MM.1S (cell line): ENCODE results near the gene SNTB2.

Source experiments
- DNase-seq: peaks from one replicate; pipeline ENCODE4 v3.0.0-alpha.2; 2015
- H2AFZ ChIP-seq: fragments of 300-600 bp; sonication (generic); 2 replicates; pipeline ENCODE4 v1.6.0; 2016; ENCODE audit warnings: antibody characterized with exemption, low read length
- H3F3A ChIP-seq: fragments of 300-600 bp; sonication (generic); 2 replicates; pipeline ENCODE4 v1.6.1; 2016; ENCODE audit warnings: mild to moderate bottlenecking, antibody characterized with exemption, low read length, moderate library complexity, mixed read lengths; ENCODE audit not compliant: insufficient read depth
- H3K27ac ChIP-seq: fragments of 300-600 bp; sonication (generic); 2 replicates; pipeline ENCODE4 v1.5.1; 2016; ENCODE audit warnings: mild to moderate bottlenecking, low read length
- H3K27me3 ChIP-seq: fragments of 300-600 bp; sonication (generic); replicated peaks from 2 replicates; pipeline ENCODE4 v1.6.0; 2016; ENCODE audit warnings: low read length; ENCODE audit not compliant: insufficient read depth
- H3K36me3 ChIP-seq: fragments of 300-600 bp; sonication (generic); replicated peaks from 2 replicates; pipeline ENCODE4 v1.6.1; 2016; ENCODE audit warnings: mild to moderate bottlenecking, low read length, mixed read lengths; ENCODE audit not compliant: insufficient read depth
- H3K4me1 ChIP-seq: fragments of 300-600 bp; sonication (generic); 2 replicates; pipeline ENCODE4 v1.6.1; 2016; ENCODE audit warnings: low read length, mixed read lengths
- H3K4me2 ChIP-seq: fragments of 300-600 bp; sonication (generic); 2 replicates; pipeline ENCODE4 v1.6.0; 2016; ENCODE audit warnings: low read depth, low read length
- H3K4me3 ChIP-seq: fragments of 300-600 bp; sonication (generic); 2 replicates; pipeline ENCODE4 v1.5.1; 2016; ENCODE audit warnings: low read length, mixed read lengths
- H3K79me2 ChIP-seq: fragments of 300-600 bp; sonication (generic); 2 replicates; pipeline ENCODE4 v1.6.1; 2016; ENCODE audit warnings: mixed run types, low read length, mixed read lengths
- H3K9ac ChIP-seq: fragments of 300-600 bp; sonication (generic); 2 replicates; pipeline ENCODE4 v1.6.1; 2016; ENCODE audit warnings: low read length, mixed read lengths
- H3K9me2 ChIP-seq: fragments of 300-600 bp; sonication (generic); replicated peaks from 2 replicates; pipeline ENCODE4 v1.6.1; 2016; ENCODE audit warnings: mild to moderate bottlenecking, low read length, mixed read lengths; ENCODE audit not compliant: insufficient read depth
- H3K9me3 ChIP-seq: fragments of 300-600 bp; sonication (generic); replicated peaks from 2 replicates; pipeline ENCODE4 v1.6.1; 2016; ENCODE audit warnings: mild to moderate bottlenecking, low read length, mixed read lengths; ENCODE audit not compliant: insufficient read depth
- H4K20me1 ChIP-seq: fragments of 300-600 bp; sonication (generic); 2 replicates; pipeline ENCODE4 v1.6.1; 2016; ENCODE audit warnings: mild to moderate bottlenecking, low read length, moderate library complexity, mixed read lengths; ENCODE audit not compliant: insufficient read depth
- EZH2 ChIP-seq: fragments of 300-600 bp; sonication (generic); optimal IDR thresholded peaks from 2 replicates; pipeline ENCODE3; 2017; ENCODE audit warnings: low read depth, mild to moderate bottlenecking, antibody characterized with exemption, low read length, mixed read lengths
- EZH2phosphoT487 ChIP-seq: fragments of 300-600 bp; sonication (generic); IDR thresholded peaks from 2 replicates; pipeline ENCODE4 v1.6.1; 2018; ENCODE audit warnings: antibody characterized with exemption, low read length
- TF ChIP-seq, protein P1 (sequence below): fragments of 300-600 bp; sonication (generic); IDR thresholded peaks from 2 replicates; pipeline ENCODE4 v1.5.1; 2016; ENCODE audit warnings: antibody characterized with exemption, low read length, mixed read lengths

The SNTB2 gene

DNA sequence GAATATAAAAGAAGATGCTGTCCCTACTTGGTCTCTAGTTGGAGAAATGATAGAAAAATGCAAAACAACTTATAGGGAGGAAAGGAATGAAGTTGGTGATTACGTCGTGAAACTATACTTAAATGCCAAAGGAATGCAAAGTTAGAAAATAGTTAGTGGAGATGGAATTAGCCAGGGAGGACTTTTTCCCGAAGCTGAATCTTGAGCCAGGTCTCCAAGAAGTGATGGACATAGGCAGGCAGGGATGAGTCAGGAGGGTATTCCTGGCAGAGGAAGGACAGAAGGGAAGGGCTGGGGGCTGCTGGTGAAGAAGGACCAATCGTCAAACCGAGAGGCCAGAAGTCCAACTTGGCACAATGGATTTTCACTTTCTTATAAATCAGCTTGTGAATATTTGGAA, 1.8 kb downstream of the SNTB2 start:
- Histone ChIP-seq H3K36me3 (no peaks in the 10 kb centered on the region), H3K4me2 (peak overlapping the region; percentile 67), H2AFZ (no peak overlapping the region), H3K27ac (no peak overlapping the region), H4K20me1 (no peaks in the 10 kb centered on the region), H3K9me2 (no peaks in the 10 kb centered on the region), H3K9me3 (no peaks in the 10 kb centered on the region), H3K9ac (peak overlapping the region; percentile 78; the same call in 1 of the 2 replicates), H3K79me2 (peaks cover 47% of the 10 kb centered on the region), H3K27me3 (no peaks in the 10 kb centered on the region), H3F3A (peaks cover 21% of the 10 kb centered on the region), H3K4me1 (peaks cover 24% of the 10 kb centered on the region), H3K4me3 (peak overlapping the region; percentile 89)
- TF ChIP-seq EZH2phosphoT487: no peak
- TF ChIP-seq, protein P1, sequence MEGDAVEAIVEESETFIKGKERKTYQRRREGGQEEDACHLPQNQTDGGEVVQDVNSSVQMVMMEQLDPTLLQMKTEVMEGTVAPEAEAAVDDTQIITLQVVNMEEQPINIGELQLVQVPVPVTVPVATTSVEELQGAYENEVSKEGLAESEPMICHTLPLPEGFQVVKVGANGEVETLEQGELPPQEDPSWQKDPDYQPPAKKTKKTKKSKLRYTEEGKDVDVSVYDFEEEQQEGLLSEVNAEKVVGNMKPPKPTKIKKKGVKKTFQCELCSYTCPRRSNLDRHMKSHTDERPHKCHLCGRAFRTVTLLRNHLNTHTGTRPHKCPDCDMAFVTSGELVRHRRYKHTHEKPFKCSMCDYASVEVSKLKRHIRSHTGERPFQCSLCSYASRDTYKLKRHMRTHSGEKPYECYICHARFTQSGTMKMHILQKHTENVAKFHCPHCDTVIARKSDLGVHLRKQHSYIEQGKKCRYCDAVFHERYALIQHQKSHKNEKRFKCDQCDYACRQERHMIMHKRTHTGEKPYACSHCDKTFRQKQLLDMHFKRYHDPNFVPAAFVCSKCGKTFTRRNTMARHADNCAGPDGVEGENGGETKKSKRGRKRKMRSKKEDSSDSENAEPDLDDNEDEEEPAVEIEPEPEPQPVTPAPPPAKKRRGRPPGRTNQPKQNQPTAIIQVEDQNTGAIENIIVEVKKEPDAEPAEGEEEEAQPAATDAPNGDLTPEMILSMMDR: no peak
- no peak for TF ChIP-seq EZH2
- DNase-seq: no peak

DNA sequence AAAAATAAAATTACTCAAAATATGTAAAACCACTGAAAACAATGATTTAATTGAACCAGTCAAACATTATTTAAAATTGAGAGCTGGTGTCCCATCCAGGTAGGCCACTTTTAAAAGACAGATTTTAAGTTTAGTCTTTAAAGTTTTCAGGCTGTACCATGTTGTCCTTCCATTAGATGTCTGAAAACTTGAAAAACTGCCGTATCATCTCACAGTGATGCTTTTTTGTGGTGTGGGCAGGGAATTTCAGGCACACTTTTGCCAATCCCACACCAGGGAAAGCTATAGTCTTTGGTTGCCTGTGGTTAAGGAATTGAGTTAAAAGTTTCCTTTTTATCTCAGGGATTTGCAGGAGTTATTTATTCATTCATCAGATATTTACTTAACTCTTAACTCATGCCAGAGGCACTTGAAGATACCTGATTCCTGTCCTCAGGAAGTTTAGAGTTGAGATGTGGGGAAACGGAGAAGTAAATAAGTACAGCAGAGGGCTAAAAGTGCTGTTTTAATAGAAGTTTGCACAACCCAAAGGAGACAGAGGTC, 3.2 kb downstream of the SNTB2 start:
- H3K4me3 ChIP-seq: no peak overlapping the region
- no peak overlapping the region for H2AFZ ChIP-seq
- no peaks in the 10 kb centered on the region for H3K36me3 ChIP-seq
- no peaks in the 10 kb centered on the region for H3K9me2 ChIP-seq
- no peak overlapping the region for H3K4me2 ChIP-seq
- H3K4me1 ChIP-seq: peaks cover 24% of the 10 kb centered on the region
- peaks cover 21% of the 10 kb centered on the region for H3F3A ChIP-seq
- peaks cover 58% of the 10 kb centered on the region for H3K79me2 ChIP-seq
- H3K9me3 ChIP-seq: no peaks in the 10 kb centered on the region
- H3K27me3 ChIP-seq: no peaks in the 10 kb centered on the region
- no peak for DNase-seq
- no peak overlapping the region for H3K27ac ChIP-seq
- H4K20me1 ChIP-seq: no peaks in the 10 kb centered on the region
- TF ChIP-seq, protein P1: no peak
- TF ChIP-seq EZH2phosphoT487: no peak
- TF ChIP-seq EZH2: no peak
- H3K9ac ChIP-seq: no peak overlapping the region

DNA sequence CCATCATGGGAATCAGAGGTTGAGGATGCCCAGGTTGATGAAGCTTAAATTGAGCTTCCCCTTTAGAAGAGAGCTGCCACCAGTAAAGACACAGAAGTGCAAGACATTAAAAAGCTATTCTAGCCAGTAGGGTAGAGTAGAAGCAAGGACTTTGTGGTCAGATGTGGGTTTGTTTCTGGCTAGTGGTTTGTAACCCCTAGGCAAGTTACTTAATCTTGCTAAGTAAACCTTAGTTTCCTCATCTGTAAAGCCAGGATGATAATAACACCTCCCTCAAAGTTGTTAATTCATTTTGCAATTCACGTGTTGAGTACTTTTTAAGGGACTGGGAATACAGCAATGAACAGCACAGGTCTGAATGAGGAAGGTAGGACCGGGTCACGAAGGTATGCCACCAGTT, 3.6 kb downstream of the SNTB2 start:
- Histone ChIP-seq H3K27me3 (no peaks in the 10 kb centered on the region), H3F3A (peaks cover 21% of the 10 kb centered on the region), H4K20me1 (no peaks in the 10 kb centered on the region), H3K36me3 (no peaks in the 10 kb centered on the region), H3K9ac (no peak overlapping the region), H2AFZ (no peak overlapping the region), H3K9me2 (no peaks in the 10 kb centered on the region), H3K9me3 (no peaks in the 10 kb centered on the region), H3K4me2 (no peak overlapping the region), H3K79me2 (peaks cover 58% of the 10 kb centered on the region), H3K4me1 (peaks cover 24% of the 10 kb centered on the region), H3K27ac (no peak overlapping the region), H3K4me3 (no peak overlapping the region)
- TF ChIP-seq EZH2 (no peak), EZH2phosphoT487 (no peak)
- TF ChIP-seq, protein P1: no peak
- no peak for DNase-seq
